GM12872 (cell line): ENCODE results near the gene IPO5.

Experiments
- CTCF ChIP-seq: IDR thresholded peaks from 3 replicates; pipeline ENCODE4 v1.5.1; 2011; ENCODE audit warnings: low read depth, mild to moderate bottlenecking, low read length, moderate library complexity; ENCODE audit not compliant: insufficient read depth

IPO5 gene

DNA sequence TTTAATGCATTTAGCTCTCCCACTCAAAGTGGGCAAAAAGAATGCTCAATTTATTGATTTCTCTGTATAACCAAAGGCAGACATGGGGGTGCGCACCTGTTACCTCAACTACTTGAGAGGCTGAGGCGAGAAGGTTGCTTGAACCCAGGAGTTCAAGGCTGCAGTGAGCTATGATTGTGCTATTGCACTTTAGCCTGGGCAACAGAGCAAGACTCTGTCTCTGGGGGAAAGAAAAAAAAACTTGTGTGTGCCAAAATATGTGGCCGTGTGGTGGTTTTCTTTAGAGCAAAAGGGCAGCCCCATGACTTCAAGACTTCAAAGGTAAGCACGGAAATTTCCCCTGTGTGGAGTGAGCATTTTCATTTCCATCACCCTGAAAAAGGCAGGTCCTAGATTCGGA is 81.9 kb downstream of the IPO5 start:
- TF ChIP-seq CTCF = no peak

DNA sequence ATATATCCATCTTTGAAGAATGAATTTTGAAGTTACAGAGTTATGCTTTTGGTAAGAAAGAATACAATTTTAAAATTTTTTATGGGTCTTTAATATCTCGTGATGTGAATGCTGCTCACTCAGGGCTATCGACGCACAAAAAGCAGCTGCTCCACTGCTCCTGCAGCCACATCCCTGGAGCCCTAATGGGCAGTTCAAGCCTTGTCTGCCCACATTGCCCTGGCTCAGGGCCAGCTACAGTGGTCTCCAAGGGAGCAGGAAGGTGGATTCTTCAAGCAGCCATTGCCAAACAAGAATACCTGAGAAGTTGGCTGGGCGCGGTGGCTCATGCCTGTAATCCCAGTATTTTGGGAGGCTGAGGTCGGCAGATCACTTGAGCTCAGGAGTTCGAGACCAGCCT is 85.8 kb downstream of the IPO5 start:
- TF ChIP-seq CTCF = no peak

GRCh38 chr13:98039964-98040363 is 86.5 kb downstream of the IPO5 start:
- TF ChIP-seq CTCF = no peak

- no peak for TF ChIP-seq CTCF
Observed at GRCh38 chr13:98041081-98041820, 87.8 kb downstream of the IPO5 start.

- TF ChIP-seq CTCF = no peak
Observed at GRCh38 chr13:98044301-98044700, 90.8 kb downstream of the IPO5 start.

GRCh38 chr13:98048265-98048664 is 94.8 kb downstream of the IPO5 start:
- no peak for TF ChIP-seq CTCF

GRCh38 chr13:98050041-98050466 is 96.6 kb downstream of the IPO5 start:
- TF ChIP-seq CTCF = no peak
